NB4 (cell line): Measurements from ENCODE around the gene TTC22.

Source experiments
- MYC ChIP-seq: IDR thresholded peaks from 2 replicates; pipeline ENCODE4 v1.6.1; 2011; ENCODE audit warnings: low read depth, low read length
- POLR2A ChIP-seq: IDR thresholded peaks from 2 replicates; pipeline ENCODE4 v1.6.1; 2011; ENCODE audit warnings: mild to moderate bottlenecking; ENCODE audit not compliant: insufficient read length; ENCODE audit errors: extremely low read depth
- TF ChIP-seq, protein P1 (sequence below): IDR thresholded peaks from one replicate; pipeline ENCODE4 v1.5.1; 2012; ENCODE audit warnings: low read depth, low read length
- TF ChIP-seq, protein P2 (sequence below): IDR thresholded peaks from 2 replicates; pipeline ENCODE4 v1.6.1; 2011; ENCODE audit warnings: low read depth, low read length

DNA sequence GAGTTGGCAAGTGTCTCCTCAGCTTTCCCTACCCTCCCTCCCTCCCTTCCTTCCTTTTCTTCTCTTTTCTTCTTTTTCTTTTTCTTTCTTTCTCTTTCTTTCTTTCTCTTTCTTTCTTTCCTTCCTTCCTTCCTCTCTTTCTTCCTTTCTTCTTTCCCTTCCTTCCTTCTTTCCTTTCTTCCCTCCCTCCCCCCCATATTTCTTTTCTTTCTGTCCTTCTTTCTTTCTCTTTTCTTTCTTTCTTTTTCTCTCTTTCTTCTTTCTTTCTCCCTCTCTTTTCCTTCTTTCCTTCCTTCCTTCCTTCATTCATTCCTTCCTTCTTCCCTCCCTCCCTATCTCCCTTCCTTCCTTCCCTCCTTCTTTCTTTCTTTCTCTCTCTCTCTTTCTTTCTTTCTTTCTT is 18.6 kb upstream of the TTC22 start:
- TF ChIP-seq, protein P1, sequence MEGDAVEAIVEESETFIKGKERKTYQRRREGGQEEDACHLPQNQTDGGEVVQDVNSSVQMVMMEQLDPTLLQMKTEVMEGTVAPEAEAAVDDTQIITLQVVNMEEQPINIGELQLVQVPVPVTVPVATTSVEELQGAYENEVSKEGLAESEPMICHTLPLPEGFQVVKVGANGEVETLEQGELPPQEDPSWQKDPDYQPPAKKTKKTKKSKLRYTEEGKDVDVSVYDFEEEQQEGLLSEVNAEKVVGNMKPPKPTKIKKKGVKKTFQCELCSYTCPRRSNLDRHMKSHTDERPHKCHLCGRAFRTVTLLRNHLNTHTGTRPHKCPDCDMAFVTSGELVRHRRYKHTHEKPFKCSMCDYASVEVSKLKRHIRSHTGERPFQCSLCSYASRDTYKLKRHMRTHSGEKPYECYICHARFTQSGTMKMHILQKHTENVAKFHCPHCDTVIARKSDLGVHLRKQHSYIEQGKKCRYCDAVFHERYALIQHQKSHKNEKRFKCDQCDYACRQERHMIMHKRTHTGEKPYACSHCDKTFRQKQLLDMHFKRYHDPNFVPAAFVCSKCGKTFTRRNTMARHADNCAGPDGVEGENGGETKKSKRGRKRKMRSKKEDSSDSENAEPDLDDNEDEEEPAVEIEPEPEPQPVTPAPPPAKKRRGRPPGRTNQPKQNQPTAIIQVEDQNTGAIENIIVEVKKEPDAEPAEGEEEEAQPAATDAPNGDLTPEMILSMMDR = no peak
- TF ChIP-seq MYC (no peak), POLR2A (no peak)
- TF ChIP-seq, protein P2, sequence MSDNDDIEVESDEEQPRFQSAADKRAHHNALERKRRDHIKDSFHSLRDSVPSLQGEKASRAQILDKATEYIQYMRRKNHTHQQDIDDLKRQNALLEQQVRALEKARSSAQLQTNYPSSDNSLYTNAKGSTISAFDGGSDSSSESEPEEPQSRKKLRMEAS = no peak
